SU-DHL-6 (cell line): Measurements from ENCODE around the gene ZNF595.

Experiments
- H2AFZ ChIP-seq: fragments of 200-600 bp; sonication (generic); 2 replicates; pipeline ENCODE4 v1.6.1; 2014; ENCODE audit warnings: low read depth, mild to moderate bottlenecking, moderate library complexity, mixed read lengths, antibody characterized with exemption, low read length; ENCODE audit not compliant: severe bottlenecking
- H3F3A ChIP-seq: fragments of 200-600 bp; shearing (Covaris generic); 2 replicates; pipeline ENCODE4 v1.6.0; 2016; ENCODE audit warnings: antibody characterized with exemption, mild to moderate bottlenecking; ENCODE audit not compliant: insufficient read depth
- H3K27ac ChIP-seq: fragments of 200-600 bp; sonication (generic); 2 replicates; pipeline ENCODE4 v1.5.1; 2016; ENCODE audit warnings: low read depth, mild to moderate bottlenecking, low read length, moderate library complexity, mixed read lengths
- H3K27me3 ChIP-seq: fragments of 200-600 bp; sonication (generic), shearing (Covaris generic); 2 replicates; pipeline ENCODE4 v1.6.0; 2014; ENCODE audit warnings: mild to moderate bottlenecking, low read length
- H3K36me3 ChIP-seq: fragments of 200-600 bp; sonication (generic); 2 replicates; pipeline ENCODE4 v1.6.1; 2014; ENCODE audit warnings: mild to moderate bottlenecking, low read length, mixed read lengths
- H3K4me2 ChIP-seq: fragments of 300-600, 200-600 bp; shearing (Covaris generic), sonication (generic); 2 replicates; pipeline ENCODE4 v1.6.0; 2014; ENCODE audit warnings: low read length, low read depth, mild to moderate bottlenecking; ENCODE audit not compliant: poor library complexity, severe bottlenecking
- H3K4me3 ChIP-seq: fragments of 200-600 bp; sonication (generic); 2 replicates; pipeline ENCODE4 v1.5.1; 2014; ENCODE audit warnings: antibody characterized with exemption, low read length, mild to moderate bottlenecking, mixed read lengths; ENCODE audit not compliant: insufficient read depth, poor library complexity, severe bottlenecking
- H3K79me2 ChIP-seq: fragments of 200-600 bp; sonication (generic); 2 replicates; pipeline ENCODE4 v1.6.1; 2014; ENCODE audit warnings: mild to moderate bottlenecking, low read length, moderate library complexity; ENCODE audit not compliant: insufficient read depth
- H3K9ac ChIP-seq: fragments of 200-600 bp; sonication (generic); 2 replicates; pipeline ENCODE4 v1.7.0; 2014; ENCODE audit warnings: mild to moderate bottlenecking, low read length
- H3K9me2 ChIP-seq: fragments of 200-600 bp; sonication (generic); replicated peaks from 2 replicates; pipeline ENCODE4 v1.6.1; 2014; ENCODE audit warnings: low read length; ENCODE audit not compliant: insufficient read depth
- H3K9me3 ChIP-seq: fragments of 200-600 bp; sonication (generic); 2 replicates; pipeline ENCODE4 v1.6.1; 2014; ENCODE audit warnings: low read length, mixed read lengths; ENCODE audit not compliant: insufficient read depth
- H4K20me1 ChIP-seq: fragments of 200-600 bp; sonication (generic); 2 replicates; pipeline ENCODE4 v1.6.1; 2014; ENCODE audit warnings: low read depth, mild to moderate bottlenecking, antibody characterized with exemption, low read length, moderate library complexity, mixed read lengths
- CTCF ChIP-seq: fragments of 200-600 bp; sonication (generic); IDR thresholded peaks from one replicate; pipeline ENCODE4 v1.5.1; 2017; ENCODE audit warnings: antibody characterized with exemption, mild to moderate bottlenecking, low read length, moderate library complexity; ENCODE audit not compliant: insufficient read depth, poor library complexity, severe bottlenecking
- EZH2phosphoT487 ChIP-seq: fragments of 200-600 bp; sonication (generic), shearing (Covaris generic); conservative IDR thresholded peaks from 2 replicates; pipeline ENCODE4 v1.6.1; 2018; ENCODE audit warnings: mild to moderate bottlenecking, antibody characterized with exemption, low read length, moderate library complexity, mixed read lengths

The ZNF595 gene

GRCh38 chr4:112771-113170 is 59.6 kb downstream of the ZNF595 start:
- Histone ChIP-seq H3K79me2 (no peaks in the 10 kb centered on the region), H3K9me3 (peaks cover 8% of the 10 kb centered on the region; the same call in 1 of the 2 replicates), H2AFZ (no peak overlapping the region), H3K27me3 (no peaks in the 10 kb centered on the region), H3K9me2 (no peaks in the 10 kb centered on the region), H3K9ac (no peak overlapping the region), H3K36me3 (no peaks in the 10 kb centered on the region), H3K4me2 (no peak overlapping the region), H3K27ac (no peak overlapping the region), H3F3A (no peaks in the 10 kb centered on the region), H4K20me1 (no peaks in the 10 kb centered on the region), H3K4me3 (no peak overlapping the region)
- TF ChIP-seq CTCF (no peak), EZH2phosphoT487 (no peak)

- H3K36me3 ChIP-seq, result no peaks in the 10 kb centered on the region
These were observed 60.6 kb downstream of the ZNF595 start for GRCh38 chr4:113732-114131.

GRCh38 chr4:114149-114548 is 61.0 kb downstream of the ZNF595 start:
- Histone ChIP-seq H3K9ac (no peak overlapping the region), H3K9me3 (peaks cover 15% of the 10 kb centered on the region; the same call in 1 of the 2 replicates), H3K4me2 (no peak overlapping the region)

More at GRCh38 chr4:113732-114131, 60.6 kb downstream of the ZNF595 start:
- Histone ChIP-seq H3K9me2 (no peaks in the 10 kb centered on the region), H4K20me1 (no peaks in the 10 kb centered on the region), H3K4me2 (no peak overlapping the region), H3K27ac (no peak overlapping the region), H3K9ac (no peak overlapping the region), H3K27me3 (no peaks in the 10 kb centered on the region), H2AFZ (no peak overlapping the region), H3F3A (no peaks in the 10 kb centered on the region), H3K79me2 (no peaks in the 10 kb centered on the region), H3K4me3 (no peak overlapping the region), H3K9me3 (peaks cover 13% of the 10 kb centered on the region; the same call in 1 of the 2 replicates)
- TF ChIP-seq EZH2phosphoT487 (no peak), CTCF (no peak)

More at GRCh38 chr4:114149-114548, 61.0 kb downstream of the ZNF595 start:
- H3F3A ChIP-seq, result no peaks in the 10 kb centered on the region
- no peak overlapping the region for H3K27ac ChIP-seq
- H3K36me3 ChIP-seq, result no peaks in the 10 kb centered on the region
- TF ChIP-seq CTCF, result no peak
- TF ChIP-seq EZH2phosphoT487, result no peak
- no peaks in the 10 kb centered on the region for H3K79me2 ChIP-seq
- H3K4me3 ChIP-seq, result no peak overlapping the region
- no peaks in the 10 kb centered on the region for H3K9me2 ChIP-seq
- H2AFZ ChIP-seq, result no peak overlapping the region
- H3K27me3 ChIP-seq, result no peaks in the 10 kb centered on the region
- no peaks in the 10 kb centered on the region for H4K20me1 ChIP-seq
